K562 (cell line): ENCODE measurements around the gene DYNLT2. TPM values are rescaled to one million over a fixed set of nuclear protein-coding genes. Genes with fewer than 3 reads are reported as not detected.

Source experiments
- ATAC-seq: fragments of 200-7000 bp; cut with Tn5 transposase; 3 replicates; pipeline ENCODE4 v1.9.1; 2020; ENCODE audit warnings: moderate library complexity
- BruUV-seq: library from RNA; stranded (reverse); fragments of 400-500 nt; replicated peaks from 2 replicates; lab custom pipeline; 2021; lab: Mats Ljungman, UMichigan
- CTCF ChIA-PET: fragments of 300-600 bp; formaldehyde crosslinking; extraction: SDS; loops from one replicate; lab custom pipeline; 2021; ENCODE audit warnings: low intra/inter-chr PET ratio; lab: Yijun Ruan, JAX
- POLR2A ChIA-PET: fragments of 300-600, 350-650 bp; sonication (Branson Sonifier 250); formaldehyde crosslinking; extraction: SDS; loops from one replicate; lab custom pipeline; 2021; ENCODE audit warnings: antibody characterized with exemption, inconsistent platforms; lab: Yijun Ruan, JAX
- DNase-seq, 4 experiments: peaks; one replicate each; pipeline versions ENCODE4 v3.0.0 to v3.0.0-alpha.2; 2011 to 2018; ENCODE audit warnings: low spot score in 3 of 4, mixed read lengths in 3 of 4; ENCODE audit errors: extremely low read depth in 1 of 4
- FAIRE-seq: peaks from 2 replicates; lab custom pipeline; 2011; peaks lifted over from hg19 to GRCh38; lab: Jason Lieb, UNC
- H2AFZ ChIP-seq: 2 replicates; pipeline ENCODE4 v1.6.0; 2011; ENCODE audit warnings: low read depth, low read length, control low read depth, inconsistent platforms
- H3K27ac ChIP-seq: fragments of 200-600 bp; 3 replicates; pipeline ENCODE4 v1.8.0; 2011; ENCODE audit warnings: low read depth, mild to moderate bottlenecking, control low read depth, inconsistent platforms, low read length, moderate library complexity, mixed read lengths; ENCODE audit errors: extremely low read depth
- H3K27me3 ChIP-seq, 2 experiments: fragments of 300-600 bp in 1 of 2; 2 replicates in 1 of 2; 3 replicates in 1 of 2; pipeline versions ENCODE4 v1.6.0 to v1.8.0; 2011; ENCODE audit warnings: inconsistent platforms in 2 of 2, low read length in 2 of 2, mild to moderate bottlenecking in 1 of 2, mixed read lengths in 1 of 2, moderate library complexity in 1 of 2; ENCODE audit not compliant: control insufficient read depth in 2 of 2, insufficient read depth in 2 of 2
- H3K36me3 ChIP-seq: fragments of 300-600 bp; 3 replicates; pipeline ENCODE4 v1.8.0; 2011; ENCODE audit warnings: mild to moderate bottlenecking, low read length, inconsistent platforms; ENCODE audit not compliant: control insufficient read depth, insufficient read depth
- H3K4me1 ChIP-seq, 2 experiments: fragments of 200-600 bp in 1 of 2; replicated peaks in 1 of 2; 2 replicates in 1 of 2; 3 replicates in 1 of 2; pipeline versions ENCODE4 v1.5.1 to v1.8.0; 2011; ENCODE audit warnings: inconsistent platforms in 2 of 2, low read length in 2 of 2, mild to moderate bottlenecking in 1 of 2, mixed read lengths in 1 of 2, moderate library complexity in 1 of 2; ENCODE audit not compliant: control insufficient read depth in 2 of 2, insufficient read depth in 2 of 2
- H3K4me2 ChIP-seq: 2 replicates; pipeline ENCODE4 v1.6.1; 2011; ENCODE audit warnings: low read length, control low read depth, inconsistent platforms, mixed read lengths; ENCODE audit not compliant: insufficient read depth
- H3K4me3 ChIP-seq: fragments of 200-600 bp; sonication (generic), shearing (Covaris generic); 2 replicates; pipeline ENCODE4 v1.5.1; 2016; ENCODE audit warnings: control low read depth, inconsistent platforms
- H3K79me2 ChIP-seq: fragments of 200-600 bp; 3 replicates; pipeline ENCODE4 v1.8.0; 2011; ENCODE audit warnings: low read length, inconsistent platforms; ENCODE audit not compliant: control insufficient read depth, insufficient read depth
- H3K9ac ChIP-seq, 2 experiments: 2 replicates each; pipeline versions ENCODE4 v1.6.0 to v1.6.1; 2011; ENCODE audit warnings: low read depth in 2 of 2, low read length in 2 of 2, control low read depth in 1 of 2, inconsistent platforms in 1 of 2, mild to moderate bottlenecking in 1 of 2, mixed read lengths in 1 of 2; ENCODE audit not compliant: insufficient read depth in 1 of 2
- H3K9me1 ChIP-seq: one replicate; pipeline ENCODE4 v1.6.0; 2011; ENCODE audit warnings: inconsistent platforms, mild to moderate bottlenecking, low read length, moderate library complexity; ENCODE audit not compliant: control insufficient read depth, insufficient read depth
- H3K9me3 ChIP-seq: replicated peaks from 2 replicates; pipeline ENCODE4 v1.5.1; 2011; ENCODE audit warnings: low read depth, low read length, inconsistent platforms; ENCODE audit not compliant: control insufficient read depth, insufficient read depth
- H4K20me1 ChIP-seq: replicated peaks from 2 replicates; pipeline ENCODE4 v1.6.1; 2011; ENCODE audit warnings: low read length, inconsistent platforms, mixed read lengths; ENCODE audit not compliant: control insufficient read depth, insufficient read depth
- CBFA2T2 ChIP-seq: fragments of 450-650 bp; conservative IDR thresholded peaks from 2 replicates; pipeline ENCODE4 v1.6.1; 2017; ENCODE audit warnings: mild to moderate bottlenecking
- HDAC1 ChIP-seq, 2 experiments: fragments of 450-650 bp; IDR thresholded peaks; 2 replicates each; pipeline ENCODE4 v1.6.1; 2016 to 2017; ENCODE audit warnings: inconsistent platforms in 1 of 2, mild to moderate bottlenecking in 1 of 2, moderate library complexity in 1 of 2
- HMG20B ChIP-seq: fragments of 250-450 bp; sonication (Bioruptor Pico); IDR thresholded peaks from 2 replicates; pipeline ENCODE4 v1.5.0; 2021; ENCODE audit warnings: mild to moderate bottlenecking
- PCBP2 ChIP-seq: fragments of 200-400 bp; formaldehyde crosslinking; IDR thresholded peaks from 2 replicates; pipeline ENCODE4 v1.6.1; 2018; ENCODE audit warnings: low read length, low read depth, mild to moderate bottlenecking, moderate library complexity; ENCODE audit not compliant: poor library complexity, severe bottlenecking
- WGBS: fragments of 100-300 bp; shearing (Covaris generic); methylation state at CpG from one replicate; pipeline ENCODE4 v1.1.6; 2016; ENCODE audit warnings: low coverage, mixed read lengths; ENCODE audit not compliant: insufficient coverage; ENCODE audit errors: missing lambda C conversion rate; 5-methylcytosine and 5-hydroxymethylcytosine counted together
- in situ Hi-C: fragments of 300-500 bp; cut with MboI; formaldehyde crosslinking; loops from 4 replicates; pipeline ENCODE4 v1.15.0; 2018; ENCODE audit warnings: inconsistent platforms, mixed read lengths
- intact Hi-C: fragments of 100-400 bp; cut with micrococcal nuclease; formaldehyde crosslinking; loops from 2 replicates; pipeline ENCODE4 v1.14.2; 2022
- polyA plus RNA-seq, 8 experiments: library from polyadenylated mRNA; depleted of rRNA in 4 of 8; stranded (reverse) in 5 of 8; unstranded in 3 of 8; fragments of >200 nt; fragmentation: Nextera tagmentation in 2 of 8; fragmentation: Illumina TruSeq in 1 of 8; extraction: Ambion mirVana in 2 of 8; extraction: Trizol in 1 of 8; gene quantifications; 2 replicates each; pipeline versions ENCODE4 v1.2.1 to v1.2.3, GENCODE V29; 2011 to 2014; ENCODE audit warnings: inconsistent platforms in 1 of 8, missing spikeins in 1 of 8
- total RNA-seq, 7 experiments: library from RNA; depleted of rRNA in 6 of 7; stranded (reverse); fragments of >200 nt in 6 of 7; fragmentation: Illumina TruSeq in 2 of 7; extraction: Trizol in 2 of 7; gene quantifications; 2 replicates each; pipeline versions ENCODE4 v1.2.1 to v1.2.3, GENCODE V29; 2011 to 2021; ENCODE audit warnings: low replicate concordance in 1 of 7
- TF ChIP-seq, protein P1 (sequence below), 3 experiments: IDR thresholded peaks in 2 of 3; conservative IDR thresholded peaks in 1 of 3; 2 replicates each; pipeline ENCODE4 v1.5.1; 2011 to 2012; ENCODE audit warnings: low read length in 3 of 3, mild to moderate bottlenecking in 3 of 3, control low read depth in 2 of 3, improper control_type of control experiment in 1 of 3, inconsistent platforms in 1 of 3, low read depth in 1 of 3, mixed read lengths in 1 of 3, moderate library complexity in 1 of 3; ENCODE audit not compliant: insufficient read depth in 2 of 3
- TF ChIP-seq, protein P2 (sequence below): sonication (generic); formaldehyde crosslinking; IDR thresholded peaks from 2 replicates; pipeline ENCODE4 v1.5.0; 2020; ENCODE audit warnings: missing genetic modification reagents
- TF ChIP-seq, protein P3 (sequence below): IDR thresholded peaks from 2 replicates; pipeline ENCODE4 v1.6.1; 2012; ENCODE audit warnings: low read depth, low read length, improper control_type of control experiment, borderline replicate concordance
- TF ChIP-seq, protein P4 (sequence below): sonication (generic); formaldehyde crosslinking; IDR thresholded peaks from 2 replicates; pipeline ENCODE4 v1.8.0; 2022; ENCODE audit warnings: mild to moderate bottlenecking, missing genetic modification reagents
- TF ChIP-seq, protein P5 (sequence below): fragments of 450-650 bp; formaldehyde crosslinking; IDR thresholded peaks from 2 replicates; pipeline ENCODE4 v1.4.0; 2020; ENCODE audit warnings: mild to moderate bottlenecking

Gene DYNLT2
- total and polyA plus RNA-seq, 9 of the 15 experiments (the other 6 are each of a cell fraction or from before 2014, with no cell fraction given): 2.0 to 12.8 (median 6.3) TPM

DNA sequence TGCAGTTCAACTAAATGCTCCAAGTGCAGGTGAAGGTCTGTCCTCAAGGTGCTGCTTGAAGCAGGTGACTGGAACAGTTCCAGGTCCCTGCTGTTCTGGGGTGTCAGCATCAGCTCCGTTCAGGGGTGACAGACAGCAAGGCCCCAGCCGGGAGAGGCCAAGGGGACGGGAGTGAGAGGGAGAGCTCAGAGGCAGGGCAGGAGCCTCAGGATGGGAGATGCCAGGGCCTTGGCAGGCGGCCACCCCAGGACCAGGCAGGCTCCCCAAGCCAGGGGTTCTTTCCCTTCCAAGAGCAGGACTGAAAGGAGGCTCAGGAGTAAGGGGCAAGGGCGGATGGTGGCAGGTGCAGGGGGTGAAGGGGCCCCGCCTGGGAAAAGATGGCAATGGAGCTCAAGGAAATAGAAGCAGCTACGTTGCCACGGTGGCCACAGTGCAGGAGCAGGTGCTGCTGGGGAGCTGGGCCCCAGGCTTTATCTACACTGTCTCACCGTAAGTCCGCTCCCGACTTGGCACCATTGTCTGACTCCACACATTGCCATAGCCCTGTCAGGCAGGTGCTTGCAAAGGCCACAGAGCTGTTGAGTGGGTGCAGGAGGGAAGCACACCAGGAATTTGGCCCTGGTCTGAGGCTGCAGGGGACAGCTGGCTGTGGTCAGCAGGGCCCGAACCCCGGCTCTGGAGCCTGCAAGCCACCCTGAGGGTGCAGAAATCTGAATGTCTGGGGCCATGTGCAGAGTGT is 43.1 kb upstream of the DYNLT2 start (continued):
- TF ChIP-seq, protein P1, sequence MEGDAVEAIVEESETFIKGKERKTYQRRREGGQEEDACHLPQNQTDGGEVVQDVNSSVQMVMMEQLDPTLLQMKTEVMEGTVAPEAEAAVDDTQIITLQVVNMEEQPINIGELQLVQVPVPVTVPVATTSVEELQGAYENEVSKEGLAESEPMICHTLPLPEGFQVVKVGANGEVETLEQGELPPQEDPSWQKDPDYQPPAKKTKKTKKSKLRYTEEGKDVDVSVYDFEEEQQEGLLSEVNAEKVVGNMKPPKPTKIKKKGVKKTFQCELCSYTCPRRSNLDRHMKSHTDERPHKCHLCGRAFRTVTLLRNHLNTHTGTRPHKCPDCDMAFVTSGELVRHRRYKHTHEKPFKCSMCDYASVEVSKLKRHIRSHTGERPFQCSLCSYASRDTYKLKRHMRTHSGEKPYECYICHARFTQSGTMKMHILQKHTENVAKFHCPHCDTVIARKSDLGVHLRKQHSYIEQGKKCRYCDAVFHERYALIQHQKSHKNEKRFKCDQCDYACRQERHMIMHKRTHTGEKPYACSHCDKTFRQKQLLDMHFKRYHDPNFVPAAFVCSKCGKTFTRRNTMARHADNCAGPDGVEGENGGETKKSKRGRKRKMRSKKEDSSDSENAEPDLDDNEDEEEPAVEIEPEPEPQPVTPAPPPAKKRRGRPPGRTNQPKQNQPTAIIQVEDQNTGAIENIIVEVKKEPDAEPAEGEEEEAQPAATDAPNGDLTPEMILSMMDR (IDR thresholded peaks at IDR 0.05 in 2 of 3, conservative IDR thresholded peaks at IDR 0.05 in 1 of 3; ENCODE audit: insufficient read depth in 2 of 3, low read depth in 1 of 3, low read length in 3 of 3): no peak
- TF ChIP-seq, protein P2, sequence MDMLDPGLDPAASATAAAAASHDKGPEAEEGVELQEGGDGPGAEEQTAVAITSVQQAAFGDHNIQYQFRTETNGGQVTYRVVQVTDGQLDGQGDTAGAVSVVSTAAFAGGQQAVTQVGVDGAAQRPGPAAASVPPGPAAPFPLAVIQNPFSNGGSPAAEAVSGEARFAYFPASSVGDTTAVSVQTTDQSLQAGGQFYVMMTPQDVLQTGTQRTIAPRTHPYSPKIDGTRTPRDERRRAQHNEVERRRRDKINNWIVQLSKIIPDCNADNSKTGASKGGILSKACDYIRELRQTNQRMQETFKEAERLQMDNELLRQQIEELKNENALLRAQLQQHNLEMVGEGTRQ (CRISPR knock-in tag): no peak
- TF ChIP-seq HMG20B (CRISPR knock-in tag): no peak
- TF ChIP-seq, all 486 proteins: peak for 0

DNA sequence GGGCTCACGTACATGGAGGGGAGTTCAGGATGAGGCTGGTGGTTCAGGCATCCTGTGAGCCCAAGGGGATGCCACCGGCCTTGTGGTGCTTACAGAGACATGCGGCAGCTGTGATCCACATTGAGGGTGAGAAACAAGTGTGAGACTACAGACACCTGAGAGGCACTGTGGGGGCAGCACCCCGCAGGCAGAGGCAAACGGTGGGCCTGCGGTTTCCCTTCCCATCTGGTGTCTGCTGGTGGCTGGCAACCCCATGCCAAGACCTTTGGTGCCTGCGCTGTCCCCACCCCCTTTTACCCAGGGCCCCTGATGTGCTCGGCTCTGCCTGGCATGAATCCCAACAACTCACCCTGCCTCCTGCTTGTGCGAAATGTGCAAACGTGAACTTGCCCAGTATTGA is 42.0 kb upstream of the DYNLT2 start:
- 3% methylated on average over 10 of the region's 10 CpGs for WGBS
- no TSS peak for BruUV-seq
- H3K79me2 ChIP-seq: no peaks in the 10 kb centered on the region
- H3K4me3 ChIP-seq: no peak overlapping the region
- H3K9me3 ChIP-seq: no peaks in the 10 kb centered on the region
- H3K27ac ChIP-seq: no peak overlapping the region
- H3K36me3 ChIP-seq: no peaks in the 10 kb centered on the region
- no peak for DNase-seq
- no peak for ATAC-seq
- in situ Hi-C loops: no loop called here
- H3K9ac ChIP-seq: no peak overlapping the region
- peaks cover 11 to 17% of the 10 kb centered on the region in 2 experiments; a peak in 3 of 5 replicates for H3K4me1 ChIP-seq
- H4K20me1 ChIP-seq: peaks cover 19% of the 10 kb centered on the region; the same call in 1 of the 2 replicates
- H3K9me1 ChIP-seq: peaks cover 2% of the 10 kb centered on the region
- peaks cover 56 to 65% of the 10 kb centered on the region in 2 experiments for H3K27me3 ChIP-seq
- H3K4me2 ChIP-seq: no peak overlapping the region
- intact Hi-C loops: loop anchor here (5.0 kb wide), 1 partner anchor 139 kb away; no protein-coding TSS in a partner anchor
- CTCF ChIA-PET: interaction anchor here (0.6 kb wide), 1 partner anchor 835 kb away, joined by 3 read pairs; no protein-coding TSS in a partner anchor
- no peak overlapping the region for H2AFZ ChIP-seq
- FAIRE-seq: no peak
- POLR2A ChIA-PET: interaction anchor here (2.9 to 3.3 kb wide), 2 partner anchors 9 to 12 kb away, joined by 8 to 13 read pairs; no protein-coding TSS in a partner anchor
- TF ChIP-seq, protein P3, sequence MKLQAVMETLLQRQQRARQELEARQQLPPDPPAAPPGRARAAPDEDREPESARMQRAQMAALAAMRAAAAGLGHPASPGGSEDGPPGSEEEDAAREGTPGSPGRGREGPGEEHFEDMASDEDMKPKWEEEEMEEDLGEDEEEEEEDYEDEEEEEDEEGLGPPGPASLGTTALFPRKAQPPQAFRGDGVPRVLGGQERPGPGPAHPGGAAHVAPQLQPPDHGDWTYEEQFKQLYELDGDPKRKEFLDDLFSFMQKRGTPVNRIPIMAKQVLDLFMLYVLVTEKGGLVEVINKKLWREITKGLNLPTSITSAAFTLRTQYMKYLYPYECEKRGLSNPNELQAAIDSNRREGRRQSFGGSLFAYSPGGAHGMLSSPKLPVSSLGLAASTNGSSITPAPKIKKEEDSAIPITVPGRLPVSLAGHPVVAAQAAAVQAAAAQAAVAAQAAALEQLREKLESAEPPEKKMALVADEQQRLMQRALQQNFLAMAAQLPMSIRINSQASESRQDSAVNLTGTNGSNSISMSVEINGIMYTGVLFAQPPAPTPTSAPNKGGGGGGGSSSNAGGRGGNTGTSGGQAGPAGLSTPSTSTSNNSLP: no peak
- TF ChIP-seq HDAC1 (IDR thresholded peaks at IDR 0.05) (no peak), PCBP2 (no peak), CBFA2T2 (no peak)
- TF ChIP-seq, protein P4, sequence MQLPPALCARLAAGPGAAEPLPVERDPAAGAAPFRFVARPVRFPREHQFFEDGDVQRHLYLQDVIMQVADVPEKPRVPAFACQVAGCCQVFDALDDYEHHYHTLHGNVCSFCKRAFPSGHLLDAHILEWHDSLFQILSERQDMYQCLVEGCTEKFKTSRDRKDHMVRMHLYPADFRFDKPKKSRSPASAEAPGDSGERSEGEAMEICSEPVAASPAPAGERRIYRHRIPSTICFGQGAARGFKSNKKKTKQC (CRISPR knock-in tag): no peak
- TF ChIP-seq, protein P5, sequence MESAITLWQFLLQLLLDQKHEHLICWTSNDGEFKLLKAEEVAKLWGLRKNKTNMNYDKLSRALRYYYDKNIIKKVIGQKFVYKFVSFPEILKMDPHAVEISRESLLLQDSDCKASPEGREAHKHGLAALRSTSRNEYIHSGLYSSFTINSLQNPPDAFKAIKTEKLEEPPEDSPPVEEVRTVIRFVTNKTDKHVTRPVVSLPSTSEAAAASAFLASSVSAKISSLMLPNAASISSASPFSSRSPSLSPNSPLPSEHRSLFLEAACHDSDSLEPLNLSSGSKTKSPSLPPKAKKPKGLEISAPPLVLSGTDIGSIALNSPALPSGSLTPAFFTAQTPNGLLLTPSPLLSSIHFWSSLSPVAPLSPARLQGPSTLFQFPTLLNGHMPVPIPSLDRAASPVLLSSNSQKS (CRISPR knock-in tag): no peak
